ENCODE data around the gene ADGRF3.
"Not testable (repeated sequence)": the region's sequence is repeated elsewhere in the genome, so short reads cannot be mapped to it uniquely, and the experiment has no call there.

DNA sequence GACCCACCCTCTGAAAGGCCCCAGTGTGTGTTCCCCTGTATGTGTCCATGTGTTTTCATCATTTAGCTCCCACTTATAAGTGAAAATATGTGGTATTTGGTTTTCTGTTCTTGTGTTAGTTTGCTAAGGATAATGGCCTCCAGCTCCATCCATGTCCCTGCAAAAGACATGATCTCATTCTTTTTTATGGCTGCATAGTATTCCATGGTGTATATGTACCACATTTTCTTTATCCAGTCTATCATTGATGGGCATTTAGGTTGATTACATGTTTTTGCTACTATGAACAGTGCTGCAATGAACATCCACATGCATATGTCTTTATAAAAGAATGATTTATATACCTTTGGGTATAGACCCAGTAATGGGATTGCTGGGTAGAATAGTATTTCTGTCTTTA is 22.1 kb downstream of the ADGRF3 start:
- not testable (repeated sequence) for TF ChIP-seq POLR2A (IDR thresholded peaks at IDR 0.05)
- TF ChIP-seq, protein P1, sequence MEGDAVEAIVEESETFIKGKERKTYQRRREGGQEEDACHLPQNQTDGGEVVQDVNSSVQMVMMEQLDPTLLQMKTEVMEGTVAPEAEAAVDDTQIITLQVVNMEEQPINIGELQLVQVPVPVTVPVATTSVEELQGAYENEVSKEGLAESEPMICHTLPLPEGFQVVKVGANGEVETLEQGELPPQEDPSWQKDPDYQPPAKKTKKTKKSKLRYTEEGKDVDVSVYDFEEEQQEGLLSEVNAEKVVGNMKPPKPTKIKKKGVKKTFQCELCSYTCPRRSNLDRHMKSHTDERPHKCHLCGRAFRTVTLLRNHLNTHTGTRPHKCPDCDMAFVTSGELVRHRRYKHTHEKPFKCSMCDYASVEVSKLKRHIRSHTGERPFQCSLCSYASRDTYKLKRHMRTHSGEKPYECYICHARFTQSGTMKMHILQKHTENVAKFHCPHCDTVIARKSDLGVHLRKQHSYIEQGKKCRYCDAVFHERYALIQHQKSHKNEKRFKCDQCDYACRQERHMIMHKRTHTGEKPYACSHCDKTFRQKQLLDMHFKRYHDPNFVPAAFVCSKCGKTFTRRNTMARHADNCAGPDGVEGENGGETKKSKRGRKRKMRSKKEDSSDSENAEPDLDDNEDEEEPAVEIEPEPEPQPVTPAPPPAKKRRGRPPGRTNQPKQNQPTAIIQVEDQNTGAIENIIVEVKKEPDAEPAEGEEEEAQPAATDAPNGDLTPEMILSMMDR (IDR thresholded peaks at IDR 0.05) = not testable (repeated sequence)
